Tongue (tissue), 2 donors: ENCODE data around the gene GTF2H1. TPM values are rescaled to one million over a fixed set of nuclear protein-coding genes. Genes with fewer than 3 reads are reported as not detected.
A peak's percentile ranks its signal among the peaks of the same experiment; 100 is the strongest.

Experiments used
- DNase-seq: peaks from one replicate; pipeline ENCODE4 v3.0.0-alpha.2; 2015
- total RNA-seq: library from RNA; depleted of rRNA; stranded (reverse); fragments of >200 nt; gene quantifications from one replicate; pipeline ENCODE4 v1.2.3, GENCODE V29; 2014

The GTF2H1 gene
- total RNA-seq: 69.6 TPM

DNA sequence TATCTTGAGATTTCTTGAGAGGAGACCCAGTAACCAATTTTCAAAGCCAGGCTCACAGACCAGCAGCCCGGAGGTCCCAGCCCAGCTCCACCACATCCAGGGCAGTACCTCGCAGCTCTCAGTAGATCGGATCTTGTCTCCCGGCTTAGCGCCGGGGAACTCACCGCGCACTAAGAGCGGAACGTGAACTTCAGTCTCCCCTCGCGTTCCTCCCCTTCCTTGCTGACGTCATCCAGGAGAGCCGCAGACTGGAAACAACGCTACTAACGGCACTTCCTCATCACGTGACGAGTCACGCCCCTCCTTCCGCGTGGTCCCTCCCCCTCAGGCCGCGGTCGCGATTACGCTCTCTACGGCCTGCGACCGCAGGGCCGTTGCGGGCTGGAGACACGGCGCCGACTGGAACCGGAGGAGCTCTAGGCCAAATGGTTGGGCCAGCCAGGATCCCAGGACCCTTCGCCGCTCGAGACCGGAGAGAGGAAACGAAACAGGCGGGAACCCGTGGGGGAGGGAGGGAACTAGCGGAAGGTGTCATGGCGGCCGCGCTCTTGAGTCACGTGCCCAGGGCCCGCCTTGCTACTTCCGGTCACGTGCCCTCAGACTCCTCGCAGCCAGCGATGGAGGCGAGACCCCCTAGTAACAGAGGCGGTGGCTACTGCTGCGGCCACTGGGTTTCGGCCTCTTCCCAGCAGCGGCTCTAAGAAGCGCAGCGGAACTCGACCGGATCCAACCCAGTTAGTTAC is at the start of gene GTF2H1, which contains the start of gene HPS5:
Gene GTF2H1 (plus strand): TSS at position 599 of the 743 bp plus-strand sequence. CDS start 10,508 bp downstream, outside the sequence.
Gene HPS5 (minus strand): TSS at position 172 of the 743 bp plus-strand sequence. CDS start 4,282 bp downstream, outside the sequence.
- peak; percentile 99 for DNase-seq

DNA sequence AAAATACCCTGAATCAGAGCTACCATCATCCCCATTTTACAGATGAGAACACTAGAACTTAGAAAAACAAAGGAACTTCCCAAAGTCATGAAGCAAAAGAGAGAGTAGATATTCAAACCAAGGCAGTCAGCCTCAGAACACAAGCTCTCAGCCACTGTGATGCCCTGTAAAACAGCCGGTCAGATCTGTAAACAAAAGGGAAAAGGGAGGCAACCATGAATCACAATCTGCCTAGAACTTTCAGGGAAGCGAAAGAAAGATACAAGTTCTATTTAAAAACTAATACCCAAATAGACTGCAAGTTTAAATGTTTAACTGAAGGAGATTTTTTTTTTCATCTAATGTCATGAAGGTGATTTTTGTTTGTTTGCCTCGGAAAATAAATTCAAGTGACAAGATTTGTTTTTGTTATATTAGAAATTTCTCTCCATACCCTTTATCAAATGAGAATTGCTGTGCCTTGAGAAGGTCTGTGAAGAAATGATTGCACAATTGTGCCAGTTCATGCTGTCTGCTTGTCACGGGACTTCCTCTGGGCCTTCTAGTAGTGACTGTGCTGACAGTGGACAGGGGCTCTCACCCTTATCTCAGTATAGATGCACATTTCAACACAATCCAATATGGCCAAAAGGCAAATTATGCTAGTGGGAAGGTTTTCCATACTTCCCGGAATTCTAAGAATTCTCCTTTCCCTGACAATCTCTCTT is 44.6 kb upstream of the GTF2H1 start:
- no peak for DNase-seq

- DNase-seq: no peak
Observed at GRCh38 chr11:18280438-18281045, 41.8 kb upstream of the GTF2H1 start.

GRCh38 chr11:18282626-18283025 is 39.7 kb upstream of the GTF2H1 start:
- DNase-seq: no peak

- DNase-seq: no peak
Observed at GRCh38 chr11:18285841-18286240, 36.5 kb upstream of the GTF2H1 start.

- no peak for DNase-seq
Observed at GRCh38 chr11:18288911-18289310, 33.5 kb upstream of the GTF2H1 start.

GRCh38 chr11:18294862-18295261 is 27.5 kb upstream of the GTF2H1 start:
- no peak for DNase-seq

DNA sequence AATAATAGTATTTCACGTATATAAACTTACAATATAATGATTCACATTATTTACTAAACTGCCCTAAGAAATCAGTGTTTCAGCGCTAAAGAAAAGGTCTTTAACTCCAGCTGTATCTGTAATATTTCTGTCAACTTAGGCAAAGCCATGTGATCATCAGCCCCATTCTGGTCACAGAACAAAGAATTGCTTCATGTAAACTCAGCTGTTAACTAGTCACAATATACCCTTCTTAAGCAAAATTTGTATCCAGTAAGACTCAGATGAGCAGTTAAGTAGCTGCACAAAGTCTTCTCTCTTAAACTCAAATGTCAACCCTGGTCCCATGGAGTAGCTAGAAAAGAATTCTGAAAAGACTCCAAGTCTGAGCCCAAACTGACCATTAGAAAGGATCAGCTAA is 27.1 kb upstream of the GTF2H1 start:
- no peak for DNase-seq

DNA sequence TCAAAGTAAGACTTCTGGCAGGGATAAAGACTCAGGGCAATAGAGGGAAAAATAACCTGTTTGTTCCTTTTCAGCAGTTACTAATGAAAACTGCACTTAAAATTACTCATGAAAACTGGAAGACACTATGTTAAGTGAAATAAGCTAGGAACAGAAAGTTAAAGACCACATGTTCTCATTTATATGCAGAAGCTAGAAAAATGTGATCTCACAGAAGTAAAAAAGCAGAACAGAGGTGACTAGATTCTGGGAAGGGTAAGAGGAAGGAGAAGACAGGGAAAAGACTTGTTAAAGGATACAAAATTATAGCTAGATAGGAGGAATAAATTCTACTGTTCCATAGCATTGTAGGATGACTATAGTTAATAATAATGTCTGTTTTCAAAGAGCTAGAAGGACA is 22.6 kb upstream of the GTF2H1 start:
- DNase-seq: no peak

DNA sequence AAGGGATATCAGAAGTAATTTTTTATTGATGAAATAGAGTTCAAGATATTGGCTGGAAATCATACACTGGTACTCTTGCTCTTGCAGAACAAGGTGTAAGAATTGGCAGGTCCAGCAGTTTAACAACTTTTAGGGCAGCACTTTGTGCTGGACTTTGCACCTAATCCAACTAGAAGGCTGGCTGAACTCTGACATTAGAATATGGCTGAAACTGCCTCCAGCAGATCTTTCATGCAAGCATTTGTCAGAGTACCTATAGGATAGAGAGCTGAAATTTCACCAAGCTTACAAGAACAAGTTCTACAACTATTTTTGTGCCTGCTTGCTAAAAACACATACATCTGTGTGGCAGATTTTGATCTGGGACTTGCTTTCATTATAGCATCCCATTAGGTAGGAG is 17.6 kb upstream of the GTF2H1 start:
- no peak for DNase-seq

- DNase-seq: no peak
Observed at GRCh38 chr11:18307461-18308139, 14.8 kb upstream of the GTF2H1 start.

DNA sequence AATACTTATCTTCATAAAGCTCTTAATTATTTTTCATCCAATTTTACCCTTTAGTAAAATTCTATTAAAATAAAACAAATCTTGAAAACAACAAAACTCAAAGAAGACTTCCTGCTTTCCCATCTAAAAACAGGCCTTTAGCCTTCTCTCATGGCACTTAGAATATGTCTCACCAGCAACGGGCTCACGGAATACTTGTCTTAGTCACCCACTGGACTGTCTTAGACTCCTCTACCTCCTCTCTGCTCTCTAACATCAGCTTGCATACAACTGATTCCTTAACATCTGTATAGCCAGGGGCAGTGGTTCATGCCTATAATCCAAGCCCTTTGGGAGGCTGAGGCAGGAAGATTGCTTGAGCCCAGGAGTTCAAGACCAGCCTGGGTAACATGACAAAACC is 14.1 kb upstream of the GTF2H1 start:
- DNase-seq: no peak

DNA sequence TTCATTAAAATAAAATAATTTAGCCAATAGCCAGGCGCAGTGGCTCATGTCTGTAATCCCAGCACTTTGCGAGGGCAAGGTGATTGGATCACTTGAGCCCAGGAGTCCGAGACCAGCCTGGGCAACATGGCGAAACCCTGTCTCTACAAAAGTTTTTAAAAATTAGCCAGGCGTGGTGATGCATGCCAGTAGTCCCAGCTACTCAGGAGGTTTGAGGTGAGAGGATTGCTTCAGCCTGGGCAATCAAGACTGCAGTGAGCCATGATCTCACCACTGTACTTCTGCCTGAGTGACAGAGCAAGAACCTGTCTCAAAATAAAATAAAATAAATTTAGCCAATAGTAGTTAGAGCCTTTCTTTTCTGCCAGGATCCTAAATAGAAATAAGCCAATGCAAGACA is 12.7 kb upstream of the GTF2H1 start:
- DNase-seq: no peak

GRCh38 chr11:18310800-18311340 is 11.5 kb upstream of the GTF2H1 start:
- DNase-seq: no peak

GRCh38 chr11:18312012-18312411 is 10.4 kb upstream of the GTF2H1 start:
- DNase-seq: peak; percentile 2

DNA sequence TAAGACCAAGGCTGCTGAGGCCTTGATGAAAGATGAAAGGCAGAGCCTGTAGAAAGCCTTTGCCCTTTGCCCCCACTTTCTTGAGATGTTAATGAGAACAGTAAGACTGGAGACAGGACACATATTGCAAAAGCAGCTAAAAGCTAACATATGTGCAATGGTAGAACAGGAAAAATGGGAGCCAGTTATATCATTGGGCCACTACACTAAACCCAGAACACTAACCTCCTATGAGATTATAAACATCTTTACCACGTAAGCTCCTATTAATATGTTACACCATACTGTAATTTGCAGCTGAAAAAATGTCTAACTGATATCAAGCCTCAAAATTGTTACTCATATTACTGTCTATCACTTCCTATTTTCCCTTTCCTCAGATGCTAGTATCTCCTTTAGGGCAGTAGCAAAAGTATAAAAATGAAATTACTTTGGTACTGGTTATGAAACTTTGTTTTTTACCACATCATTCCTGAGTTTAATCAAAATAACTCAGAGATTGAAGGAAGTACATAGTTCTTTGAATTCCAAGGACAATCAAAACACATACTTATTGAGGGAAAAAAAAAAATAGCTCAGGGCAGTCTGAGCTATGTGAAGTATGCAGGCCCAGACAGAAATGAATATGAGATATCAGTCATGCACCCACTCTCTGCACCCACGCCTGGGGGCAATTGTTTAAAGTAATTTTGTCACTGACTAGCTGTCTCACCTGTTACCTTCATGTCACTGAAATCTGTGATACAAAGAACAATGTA is 9.5 kb upstream of the GTF2H1 start:
- DNase-seq: no peak

DNA sequence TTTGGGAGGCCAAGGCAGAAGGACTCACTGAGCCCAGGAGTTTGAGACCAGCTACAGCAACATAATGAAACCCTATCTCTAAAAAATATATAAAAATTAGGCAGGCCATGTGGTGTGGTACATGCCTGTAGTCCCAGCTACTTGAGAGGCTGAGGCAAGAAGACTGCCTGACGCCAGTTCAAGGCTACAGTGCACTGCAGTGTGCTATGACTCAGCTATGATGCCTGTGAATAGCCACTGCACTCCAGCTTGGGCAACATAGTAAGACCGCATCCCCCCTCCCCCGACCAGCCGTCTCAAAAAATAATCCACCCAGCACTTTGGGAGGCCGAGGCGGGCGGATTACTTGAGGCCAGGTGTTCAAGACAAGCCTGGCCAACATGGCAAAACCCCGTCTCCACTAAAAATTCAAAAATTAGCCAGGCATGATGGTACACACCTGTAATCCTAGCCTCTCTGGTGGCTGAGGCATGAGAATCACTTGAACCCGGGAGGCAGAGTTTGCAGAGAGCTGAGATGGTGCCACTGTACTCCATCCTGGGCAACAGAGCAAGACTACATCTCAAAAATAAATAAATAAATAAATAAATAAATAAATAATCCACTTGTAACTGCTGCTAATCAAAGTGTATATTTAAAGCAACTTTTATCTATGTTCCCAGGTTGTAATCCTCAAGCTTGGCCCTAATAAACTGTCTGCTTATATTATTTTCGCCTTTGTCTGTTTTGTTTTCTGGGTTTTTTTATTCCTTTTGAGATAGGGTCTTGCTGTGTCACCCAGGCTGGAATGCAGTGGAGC is 8.2 kb upstream of the GTF2H1 start:
- DNase-seq: no peak

DNA sequence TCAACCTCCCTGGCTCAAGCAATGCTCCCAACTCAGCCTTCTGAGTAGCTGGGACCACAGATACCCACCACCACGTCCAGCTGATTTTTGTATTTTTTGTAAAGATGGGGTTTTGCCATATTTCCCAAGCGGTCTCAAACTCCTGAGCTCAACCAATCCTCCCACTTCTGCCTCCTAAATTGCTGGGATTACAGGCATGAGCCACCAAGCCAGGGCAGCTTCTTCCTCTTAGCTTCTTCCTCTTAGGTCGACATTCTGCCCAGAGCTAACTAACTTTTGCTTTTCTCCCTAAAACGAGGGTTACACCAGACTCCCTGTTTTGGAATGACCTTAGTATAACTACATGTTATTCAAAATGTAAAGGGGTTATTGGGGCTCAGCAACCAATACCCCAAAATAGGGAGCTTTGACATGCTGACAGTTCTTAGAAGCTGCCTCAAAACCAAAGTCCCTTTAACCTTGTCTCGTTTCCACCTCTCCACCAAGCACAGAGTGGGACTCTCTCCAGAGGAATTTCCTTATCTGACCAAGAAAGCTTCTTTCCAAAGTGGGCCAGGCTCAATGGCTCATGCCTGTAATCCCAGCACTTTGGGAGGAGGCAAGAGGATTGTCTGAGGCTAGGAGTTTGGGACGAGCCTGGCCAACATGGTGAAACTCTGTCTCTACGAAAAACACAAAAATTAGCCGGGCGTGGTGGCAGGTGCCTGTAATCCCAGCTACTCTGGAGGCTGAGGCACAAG is 7.4 kb upstream of the GTF2H1 start:
- DNase-seq: no peak

GRCh38 chr11:18315893-18316292 is 6.5 kb upstream of the GTF2H1 start:
- no peak for DNase-seq

DNA sequence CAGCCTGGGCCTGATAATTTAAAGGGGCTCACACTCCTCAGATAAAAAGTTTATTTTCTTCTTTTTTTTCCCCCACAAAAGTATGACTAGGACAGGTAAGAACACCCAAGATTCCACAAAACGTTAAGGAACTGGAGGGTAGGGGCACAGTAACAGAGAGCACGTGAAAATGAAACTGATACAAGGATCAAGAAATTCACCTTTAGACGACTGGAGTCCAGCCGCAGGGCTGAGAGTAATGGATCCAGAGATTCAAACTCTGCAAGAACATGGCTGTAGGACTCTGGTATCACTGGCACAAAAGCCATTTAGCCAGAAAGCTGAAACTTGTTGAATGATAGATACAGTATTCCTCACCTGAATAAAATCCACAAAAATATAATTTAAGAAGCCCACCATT is 4.8 kb upstream of the GTF2H1 start:
- DNase-seq: no peak
